Panc1 (cell line): ENCODE measurements around the gene LRRC49. TPM values are rescaled to one million over a fixed set of nuclear protein-coding genes. Genes with fewer than 3 reads are reported as not detected.

Experiments
- ATAC-seq: fragments of 200-7000 bp; cut with Tn5 transposase; 2 replicates; pipeline ENCODE4 v1.9.1; 2020; ENCODE audit warnings: mild to moderate bottlenecking, moderate library complexity
- BruUV-seq: library from RNA; stranded (reverse); fragments of 400-500 nt; replicated peaks from 2 replicates; lab custom pipeline; 2021; lab: Mats Ljungman, UMichigan
- CTCF ChIA-PET: fragments of 300-600 bp; sonication (Branson Sonifier 250); formaldehyde crosslinking; loops from one replicate; lab custom pipeline; 2022; ENCODE audit warnings: antibody characterized with exemption; lab: Charles Lee
- POLR2A ChIA-PET: fragments of 300-600 bp; sonication (Branson Sonifier 250); formaldehyde crosslinking; loops from one replicate; lab custom pipeline; 2022; ENCODE audit warnings: antibody characterized with exemption; lab: Charles Lee
- DNase-seq: peaks from one replicate; pipeline ENCODE4 v3.0.0-alpha.2; 2010; ENCODE audit warnings: low read depth, low spot score
- H3K27ac ChIP-seq: 2 replicates; pipeline ENCODE4 v1.5.1; 2011; ENCODE audit warnings: mild to moderate bottlenecking, low read length, inconsistent platforms
- H3K27me3 ChIP-seq: fragments of 200-500 bp; sonication (Bioruptor generic); 2 replicates; pipeline ENCODE4 v1.6.0; 2014; ENCODE audit warnings: low read length, inconsistent platforms; ENCODE audit not compliant: control insufficient read depth, insufficient read depth
- H3K36me3 ChIP-seq: fragments of 200-500 bp; sonication (Bioruptor generic); 2 replicates; pipeline ENCODE4 v1.5.1; 2014; ENCODE audit warnings: inconsistent platforms, mild to moderate bottlenecking, low read length, moderate library complexity; ENCODE audit not compliant: control insufficient read depth, insufficient read depth
- H3K4me1 ChIP-seq: 2 replicates; pipeline ENCODE4 v1.5.1; 2011; ENCODE audit warnings: inconsistent platforms, mild to moderate bottlenecking, low read length, moderate library complexity; ENCODE audit not compliant: control insufficient read depth, insufficient read depth
- H3K4me3 ChIP-seq, 2 experiments: 2 replicates each; pipeline ENCODE4 v1.5.1; 2011 to 2012; ENCODE audit warnings: low read depth in 2 of 2, low read length in 2 of 2, mild to moderate bottlenecking in 2 of 2, inconsistent platforms in 1 of 2, moderate library complexity in 1 of 2
- H3K9me3 ChIP-seq: fragments of 200-500 bp; sonication (Bioruptor generic); 2 replicates; pipeline ENCODE4 v1.5.1; 2014; ENCODE audit warnings: low read depth, mild to moderate bottlenecking, inconsistent platforms, low read length, moderate library complexity; ENCODE audit not compliant: control insufficient read depth, insufficient read depth
- POLR2AphosphoS5 ChIP-seq: IDR thresholded peaks from 2 replicates; pipeline ENCODE4 v1.6.1; 2012; ENCODE audit warnings: mild to moderate bottlenecking, low read depth, low read length, moderate library complexity
- SIN3A ChIP-seq: IDR thresholded peaks from 2 replicates; pipeline ENCODE4 v1.6.1; 2012; ENCODE audit warnings: low read depth, mild to moderate bottlenecking, low read length, moderate library complexity, borderline replicate concordance; ENCODE audit not compliant: insufficient read depth
- TCF7L2 ChIP-seq: IDR thresholded peaks from 2 replicates; pipeline ENCODE4 v1.6.1; 2011; ENCODE audit warnings: mild to moderate bottlenecking, low read depth, low read length, inconsistent platforms
- in situ Hi-C: cut with HindIII; loops from 2 replicates; pipeline ENCODE4 v1.10.0; 2016; ENCODE audit warnings: low sequenced_read_pairs, low pct_unique_long_range_greater_than_20kb
- intact Hi-C: fragments of 100-400 bp; cut with micrococcal nuclease; formaldehyde crosslinking; loops from one replicate; pipeline ENCODE4 v1.10.0; 2022; ENCODE audit not compliant: unreplicated experiment
- total RNA-seq: library from RNA; stranded (reverse); gene quantifications from one replicate; pipeline ENCODE4 v1.2.1, GENCODE V29; 2021; ENCODE audit not compliant: unreplicated experiment
- TF ChIP-seq, protein P1 (sequence below), 2 experiments: IDR thresholded peaks; 2 replicates each; pipeline ENCODE4 v1.6.1; 2011 to 2012; ENCODE audit warnings: low read depth in 2 of 2, control low read depth in 1 of 2, low read length in 1 of 2, mild to moderate bottlenecking in 1 of 2, moderate library complexity in 1 of 2; ENCODE audit not compliant: insufficient read depth in 1 of 2
- TF ChIP-seq, protein P2 (sequence below): fragments of 450-650 bp; IDR thresholded peaks from 2 replicates; pipeline ENCODE4 v1.5.1; 2017; ENCODE audit warnings: mild to moderate bottlenecking

Gene LRRC49
- total RNA-seq, 1 experiment from 2014 or later, result 8.3 TPM

DNA sequence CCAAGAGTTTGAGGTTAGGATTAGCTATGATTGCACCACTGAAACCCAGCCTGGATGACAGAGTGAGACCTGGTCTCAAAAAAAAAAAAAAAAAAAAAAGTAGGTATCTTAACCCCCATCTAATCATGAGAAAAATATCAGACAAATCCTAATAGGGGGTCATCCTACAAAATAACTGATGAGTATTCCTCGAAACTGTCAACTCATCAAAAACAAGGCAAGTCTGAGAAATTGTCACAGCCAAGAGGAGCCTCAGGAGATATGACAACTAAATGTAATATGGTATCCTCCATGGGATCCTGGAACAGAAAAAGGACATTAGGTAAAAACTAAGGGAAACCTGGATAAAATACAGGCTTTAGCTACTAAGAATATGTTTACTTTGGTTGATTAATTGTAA is 70.6 kb downstream of the LRRC49 start:
- intact Hi-C loops, result no loop called here
- H3K4me1 ChIP-seq, result no peaks in the 10 kb centered on the region
- ChIA-PET CTCF (no interaction called here), POLR2A (no interaction called here)
- ATAC-seq (no peak), DNase-seq (no peak)
- TF ChIP-seq SIN3A, result no peak
- TF ChIP-seq, protein P1, sequence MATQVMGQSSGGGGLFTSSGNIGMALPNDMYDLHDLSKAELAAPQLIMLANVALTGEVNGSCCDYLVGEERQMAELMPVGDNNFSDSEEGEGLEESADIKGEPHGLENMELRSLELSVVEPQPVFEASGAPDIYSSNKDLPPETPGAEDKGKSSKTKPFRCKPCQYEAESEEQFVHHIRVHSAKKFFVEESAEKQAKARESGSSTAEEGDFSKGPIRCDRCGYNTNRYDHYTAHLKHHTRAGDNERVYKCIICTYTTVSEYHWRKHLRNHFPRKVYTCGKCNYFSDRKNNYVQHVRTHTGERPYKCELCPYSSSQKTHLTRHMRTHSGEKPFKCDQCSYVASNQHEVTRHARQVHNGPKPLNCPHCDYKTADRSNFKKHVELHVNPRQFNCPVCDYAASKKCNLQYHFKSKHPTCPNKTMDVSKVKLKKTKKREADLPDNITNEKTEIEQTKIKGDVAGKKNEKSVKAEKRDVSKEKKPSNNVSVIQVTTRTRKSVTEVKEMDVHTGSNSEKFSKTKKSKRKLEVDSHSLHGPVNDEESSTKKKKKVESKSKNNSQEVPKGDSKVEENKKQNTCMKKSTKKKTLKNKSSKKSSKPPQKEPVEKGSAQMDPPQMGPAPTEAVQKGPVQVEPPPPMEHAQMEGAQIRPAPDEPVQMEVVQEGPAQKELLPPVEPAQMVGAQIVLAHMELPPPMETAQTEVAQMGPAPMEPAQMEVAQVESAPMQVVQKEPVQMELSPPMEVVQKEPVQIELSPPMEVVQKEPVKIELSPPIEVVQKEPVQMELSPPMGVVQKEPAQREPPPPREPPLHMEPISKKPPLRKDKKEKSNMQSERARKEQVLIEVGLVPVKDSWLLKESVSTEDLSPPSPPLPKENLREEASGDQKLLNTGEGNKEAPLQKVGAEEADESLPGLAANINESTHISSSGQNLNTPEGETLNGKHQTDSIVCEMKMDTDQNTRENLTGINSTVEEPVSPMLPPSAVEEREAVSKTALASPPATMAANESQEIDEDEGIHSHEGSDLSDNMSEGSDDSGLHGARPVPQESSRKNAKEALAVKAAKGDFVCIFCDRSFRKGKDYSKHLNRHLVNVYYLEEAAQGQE (IDR thresholded peaks at IDR 0.05; ENCODE audit: insufficient read depth in 1 of 2, low read depth in 2 of 2, low read length in 1 of 2), result no peak
- TF ChIP-seq TCF7L2, result no peak
- TF ChIP-seq POLR2AphosphoS5, result no peak
- TF ChIP-seq, protein P2, sequence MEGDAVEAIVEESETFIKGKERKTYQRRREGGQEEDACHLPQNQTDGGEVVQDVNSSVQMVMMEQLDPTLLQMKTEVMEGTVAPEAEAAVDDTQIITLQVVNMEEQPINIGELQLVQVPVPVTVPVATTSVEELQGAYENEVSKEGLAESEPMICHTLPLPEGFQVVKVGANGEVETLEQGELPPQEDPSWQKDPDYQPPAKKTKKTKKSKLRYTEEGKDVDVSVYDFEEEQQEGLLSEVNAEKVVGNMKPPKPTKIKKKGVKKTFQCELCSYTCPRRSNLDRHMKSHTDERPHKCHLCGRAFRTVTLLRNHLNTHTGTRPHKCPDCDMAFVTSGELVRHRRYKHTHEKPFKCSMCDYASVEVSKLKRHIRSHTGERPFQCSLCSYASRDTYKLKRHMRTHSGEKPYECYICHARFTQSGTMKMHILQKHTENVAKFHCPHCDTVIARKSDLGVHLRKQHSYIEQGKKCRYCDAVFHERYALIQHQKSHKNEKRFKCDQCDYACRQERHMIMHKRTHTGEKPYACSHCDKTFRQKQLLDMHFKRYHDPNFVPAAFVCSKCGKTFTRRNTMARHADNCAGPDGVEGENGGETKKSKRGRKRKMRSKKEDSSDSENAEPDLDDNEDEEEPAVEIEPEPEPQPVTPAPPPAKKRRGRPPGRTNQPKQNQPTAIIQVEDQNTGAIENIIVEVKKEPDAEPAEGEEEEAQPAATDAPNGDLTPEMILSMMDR, result no peak
- no peak overlapping the region for H3K27ac ChIP-seq
- in situ Hi-C loops, result no loop called here
- no peaks in the 10 kb centered on the region for H3K36me3 ChIP-seq
- H3K9me3 ChIP-seq, result no peaks in the 10 kb centered on the region; the same call in 1 of the 2 replicates
- BruUV-seq, result no TSS peak
- no peak overlapping the region for H3K4me3 ChIP-seq
- no peaks in the 10 kb centered on the region for H3K27me3 ChIP-seq

DNA sequence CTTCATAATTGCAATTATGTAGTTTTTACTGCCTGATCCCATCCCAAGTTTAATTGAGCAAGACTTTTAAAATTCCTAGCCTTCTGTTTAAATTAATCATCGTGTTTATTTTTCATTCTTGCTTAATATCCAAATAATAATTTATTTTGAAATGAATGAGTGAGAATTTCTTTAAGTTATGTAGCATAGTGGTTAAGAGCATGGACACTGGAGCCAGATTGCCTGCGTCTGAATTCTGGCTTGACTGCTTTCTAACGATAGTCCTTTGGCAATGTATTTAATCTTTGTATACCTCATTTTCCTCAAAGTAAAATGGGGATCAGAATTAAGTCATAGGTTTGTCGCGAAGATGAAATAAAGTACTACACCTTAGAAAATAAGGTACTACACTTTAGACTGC is 71.4 kb downstream of the LRRC49 start:
- Histone ChIP-seq H3K27ac (no peak overlapping the region), H3K4me3 (no peak overlapping the region), H3K4me1 (no peaks in the 10 kb centered on the region), H3K27me3 (no peaks in the 10 kb centered on the region), H3K36me3 (no peaks in the 10 kb centered on the region), H3K9me3 (no peaks in the 10 kb centered on the region; the same call in 1 of the 2 replicates)
- CTCF ChIA-PET, result no interaction called here
- ATAC-seq (no peak), DNase-seq (no peak)
- BruUV-seq, result no TSS peak
- in situ Hi-C loops (no loop called here), intact Hi-C loops (no loop called here)
- TF ChIP-seq, protein P1 (IDR thresholded peaks at IDR 0.05; ENCODE audit: insufficient read depth in 1 of 2, low read depth in 2 of 2, low read length in 1 of 2), result no peak
- TF ChIP-seq POLR2AphosphoS5 (no peak), TCF7L2 (no peak), SIN3A (no peak)
- TF ChIP-seq, protein P2, result no peak
- POLR2A ChIA-PET, result no interaction called here
